Stimulated activated CD4-positive, alpha-beta T cell treated with anti-CD3 and anti-CD28 coated beads, Interleukin-15, amount 100 ng/mL, for 24 hours (primary cell): ENCODE results near the gene SV2B.
"Not testable (repeated sequence)": the region's sequence is repeated elsewhere in the genome, so short reads cannot be mapped to it uniquely, and the experiment has no call there.

Source experiments
- DNase-seq: peaks from one replicate; pipeline ENCODE4 v3.0.0-alpha.2; 2020

SV2B gene

GRCh38 chr15:91329914-91330313 lies 229.9 kb downstream of the SV2B start:
- no peak for DNase-seq

- no peak for DNase-seq
Measured at GRCh38 chr15:91331581-91331980, 231.5 kb downstream of the SV2B start.

- DNase-seq: no peak
Measured at GRCh38 chr15:91335702-91336101, 235.6 kb downstream of the SV2B start.

- no peak for DNase-seq
Measured at GRCh38 chr15:91336687-91337086, 236.6 kb downstream of the SV2B start.

GRCh38 chr15:91338766-91339165 lies 238.7 kb downstream of the SV2B start:
- DNase-seq: peak; percentile 11

- no peak for DNase-seq
Measured at GRCh38 chr15:91342097-91342496, 242.0 kb downstream of the SV2B start.

GRCh38 chr15:91344912-91345311 lies 244.9 kb downstream of the SV2B start:
- not testable (repeated sequence) for DNase-seq

- DNase-seq: no peak
Measured at GRCh38 chr15:91345736-91346135, 245.7 kb downstream of the SV2B start.

GRCh38 chr15:91346259-91346658 lies 246.2 kb downstream of the SV2B start:
- DNase-seq: no peak

GRCh38 chr15:91348752-91349500 lies 248.9 kb downstream of the SV2B start:
- no peak for DNase-seq
